SK-N-MC (cell line): Measurements from ENCODE around the gene MVK.

ENCODE experiments used
- EZH2 ChIP-seq: fragments of 200-600 bp; sonication (generic); IDR thresholded peaks from one replicate; pipeline ENCODE4 v1.6.1; 2017; ENCODE audit warnings: antibody characterized with exemption
- FOXP2 ChIP-seq: optimal IDR thresholded peaks from 2 replicates; pipeline ENCODE3; 2011; ENCODE audit warnings: mild to moderate bottlenecking, moderate library complexity; ENCODE audit not compliant: insufficient read depth; ENCODE audit errors: extremely low read length, control extremely low read depth
- POLR2AphosphoS5 ChIP-seq: IDR thresholded peaks from 2 replicates; pipeline ENCODE4 v1.6.1; 2012; ENCODE audit warnings: mild to moderate bottlenecking, low read depth, low read length, borderline replicate concordance

GRCh38 chr12:109547286-109547685, 26.3 kb upstream of the MVK start:
- TF ChIP-seq EZH2 (no peak), POLR2AphosphoS5 (no peak), FOXP2 (no peak)
